HG02678 (cell line): Measurements from ENCODE around the gene C1orf52.
A peak's percentile ranks its signal among the peaks of the same experiment; 100 is the strongest.

Source experiments
- ATAC-seq: cut with Tn5 transposase; IDR thresholded peaks from one replicate; pipeline ENCODE4 v1.9.1; 2021; ENCODE audit warnings: mild to moderate bottlenecking, moderate library complexity; ENCODE audit not compliant: unreplicated experiment

Gene C1orf52

GRCh38 chr1:85237613-85238012 lies 21.8 kb downstream of the C1orf52 start:
- no peak for ATAC-seq

- ATAC-seq = no peak
Measured at GRCh38 chr1:85230305-85230977, 29.0 kb downstream of the C1orf52 start.

GRCh38 chr1:85229574-85230097 lies 29.8 kb downstream of the C1orf52 start:
- no peak for ATAC-seq

GRCh38 chr1:85228972-85229371 lies 30.5 kb downstream of the C1orf52 start:
- ATAC-seq = no peak

- ATAC-seq = no peak
Measured at GRCh38 chr1:85225624-85226380, 33.7 kb downstream of the C1orf52 start.

GRCh38 chr1:85224734-85225623 lies 34.5 kb downstream of the C1orf52 start:
- no peak for ATAC-seq

GRCh38 chr1:85224295-85224694 lies 35.2 kb downstream of the C1orf52 start:
- no peak for ATAC-seq

- no peak for ATAC-seq
Measured at GRCh38 chr1:85223334-85223733, 36.1 kb downstream of the C1orf52 start.

- no peak for ATAC-seq
Measured at GRCh38 chr1:85220756-85221201, 38.7 kb downstream of the C1orf52 start.

GRCh38 chr1:85219853-85220610 lies 39.4 kb downstream of the C1orf52 start:
- no peak for ATAC-seq

GRCh38 chr1:85216697-85217096 lies 42.8 kb downstream of the C1orf52 start:
- ATAC-seq = no peak

- no peak for ATAC-seq
Measured at GRCh38 chr1:85214654-85215053, 44.8 kb downstream of the C1orf52 start.

GRCh38 chr1:85208488-85208887 lies 51.0 kb downstream of the C1orf52 start:
- ATAC-seq = no peak

- no peak for ATAC-seq
Measured at GRCh38 chr1:85203573-85204171, 55.8 kb downstream of the C1orf52 start.

GRCh38 chr1:85202864-85203255 lies 56.6 kb downstream of the C1orf52 start:
- ATAC-seq = no peak

- ATAC-seq = no peak
Measured at GRCh38 chr1:85202092-85202863, 57.2 kb downstream of the C1orf52 start.

GRCh38 chr1:85201340-85202091 lies 57.9 kb downstream of the C1orf52 start:
- ATAC-seq = peak; percentile 55
